IMR-90 (cell line): ENCODE results near the gene IL4R.

Source experiments
- CTCF ChIP-seq: conservative IDR thresholded peaks from 2 replicates; pipeline ENCODE4 v1.5.1; 2012; ENCODE audit warnings: mild to moderate bottlenecking, low read depth, low read length, improper control_type of control experiment
- MAZ ChIP-seq: IDR thresholded peaks from 2 replicates; pipeline ENCODE4 v1.6.1; 2012; ENCODE audit warnings: low read depth, mild to moderate bottlenecking, low read length, improper control_type of control experiment, moderate library complexity, borderline replicate concordance
- USF2 ChIP-seq: fragments of 150-350 bp; IDR thresholded peaks from 2 replicates; pipeline ENCODE4 v1.6.1; 2017; ENCODE audit warnings: mild to moderate bottlenecking, antibody characterized with exemption, low read length, low read depth

GRCh38 chr16:27347930-27348685 lies 34.3 kb downstream of the IL4R start:
- TF ChIP-seq MAZ (no peak), CTCF (no peak), USF2 (no peak)
